HG03108 (cell line): ENCODE data around the gene SLC6A1.
"Not testable (repeated sequence)": the region's sequence is repeated elsewhere in the genome, so short reads cannot be mapped to it uniquely, and the experiment has no call there.

ENCODE experiments used
- ATAC-seq: cut with Tn5 transposase; IDR thresholded peaks from one replicate; pipeline ENCODE4 v1.9.1; 2021; ENCODE audit warnings: moderate library complexity; ENCODE audit not compliant: unreplicated experiment

SLC6A1 gene

GRCh38 chr3:11057655-11058054 is 65.1 kb downstream of the SLC6A1 start:
- ATAC-seq = no peak

DNA sequence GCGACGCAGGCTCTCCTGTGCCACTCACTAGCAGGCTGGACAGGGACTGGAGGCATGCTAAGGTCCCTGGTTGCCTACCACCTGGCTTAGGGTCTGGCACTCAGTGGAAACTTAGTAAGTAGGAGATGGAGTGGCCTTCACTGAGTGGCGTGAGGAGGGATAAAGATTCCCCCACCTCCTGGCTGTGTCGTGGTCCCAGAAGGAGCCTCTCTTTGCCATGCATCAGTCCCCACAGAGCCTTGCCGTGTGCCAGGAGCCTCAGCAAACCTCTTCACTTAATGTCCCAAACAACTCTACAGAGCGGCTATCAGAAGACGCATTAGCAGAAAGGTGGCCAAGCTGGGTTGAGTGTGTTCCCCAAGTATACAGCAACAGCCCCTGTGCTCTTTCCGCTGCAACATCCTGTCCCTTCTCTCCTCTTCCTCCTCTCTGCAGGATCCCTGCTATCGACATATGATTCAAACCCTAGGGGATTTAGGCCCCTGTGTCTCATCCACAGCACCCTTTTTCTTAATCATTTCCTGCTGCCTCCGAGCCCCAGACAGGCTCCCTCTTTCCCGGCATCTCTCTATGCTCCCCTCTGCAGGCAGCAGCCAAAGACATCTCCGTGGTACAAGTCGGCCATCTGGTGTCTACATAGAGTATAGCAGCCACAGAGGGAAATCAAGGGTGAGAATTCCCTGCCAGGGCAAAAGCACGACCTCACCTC is 66.7 kb downstream of the SLC6A1 start:
- no peak for ATAC-seq

GRCh38 chr3:11059799-11060115 is 67.2 kb downstream of the SLC6A1 start:
- no peak for ATAC-seq

DNA sequence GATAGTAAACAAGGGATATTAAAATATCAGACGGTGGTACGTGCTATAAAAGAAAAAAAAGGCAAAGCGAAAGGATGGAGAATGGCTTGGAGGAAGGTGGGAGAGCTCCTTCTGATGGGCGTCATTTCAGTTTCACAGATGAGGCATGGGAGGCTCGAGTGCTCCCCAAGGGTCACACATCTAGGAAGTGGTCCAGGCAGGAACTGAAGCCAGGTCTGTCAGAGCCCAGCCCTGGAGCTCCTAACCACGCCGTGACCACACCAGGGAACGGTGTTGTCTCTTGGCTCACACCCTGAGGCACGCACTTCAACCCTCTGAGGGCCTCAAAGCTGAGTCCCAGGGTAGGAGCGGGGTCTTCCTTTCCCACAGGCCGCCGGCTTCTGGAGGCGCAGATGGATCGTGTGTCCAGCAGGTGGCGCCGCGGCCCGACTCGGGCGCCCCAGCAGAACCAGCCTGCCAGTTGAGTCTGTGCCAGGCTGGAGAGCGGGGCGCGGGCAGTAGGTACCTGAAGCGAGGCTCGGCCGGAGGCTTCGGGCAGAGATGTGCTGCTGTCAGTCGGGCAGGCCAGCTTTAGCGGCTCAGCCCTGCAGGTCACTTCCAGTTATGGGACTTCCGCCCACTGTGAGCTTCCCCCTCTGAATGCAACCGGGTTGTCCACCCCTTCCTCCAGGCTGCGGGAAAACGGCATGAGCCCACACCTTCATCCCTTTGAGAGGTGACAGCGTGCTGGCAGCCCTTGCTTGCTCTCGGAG is 68.1 kb downstream of the SLC6A1 start:
- ATAC-seq = no peak

GRCh38 chr3:11061268-11061871 is 68.8 kb downstream of the SLC6A1 start:
- ATAC-seq = not testable (repeated sequence)

DNA sequence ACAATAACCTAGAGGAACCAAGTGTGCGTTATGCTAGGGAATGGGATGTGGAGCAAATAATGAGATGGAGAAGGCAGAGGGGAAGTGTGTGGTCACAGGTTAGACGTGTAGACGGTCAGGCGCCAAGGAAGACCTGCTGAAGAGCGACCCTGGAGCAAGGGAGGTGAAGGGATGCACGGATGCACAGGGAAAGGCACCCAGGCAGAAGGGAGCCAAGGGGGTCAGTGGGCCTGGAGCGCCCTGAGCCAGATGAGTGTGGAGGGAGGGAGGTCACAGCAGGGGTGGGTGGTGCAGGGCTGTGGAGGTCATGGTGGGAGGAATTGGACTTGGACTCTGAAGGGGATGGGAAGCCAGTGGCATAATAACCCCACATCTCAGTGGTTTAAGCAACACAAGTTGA is 70.2 kb downstream of the SLC6A1 start:
- no peak for ATAC-seq

DNA sequence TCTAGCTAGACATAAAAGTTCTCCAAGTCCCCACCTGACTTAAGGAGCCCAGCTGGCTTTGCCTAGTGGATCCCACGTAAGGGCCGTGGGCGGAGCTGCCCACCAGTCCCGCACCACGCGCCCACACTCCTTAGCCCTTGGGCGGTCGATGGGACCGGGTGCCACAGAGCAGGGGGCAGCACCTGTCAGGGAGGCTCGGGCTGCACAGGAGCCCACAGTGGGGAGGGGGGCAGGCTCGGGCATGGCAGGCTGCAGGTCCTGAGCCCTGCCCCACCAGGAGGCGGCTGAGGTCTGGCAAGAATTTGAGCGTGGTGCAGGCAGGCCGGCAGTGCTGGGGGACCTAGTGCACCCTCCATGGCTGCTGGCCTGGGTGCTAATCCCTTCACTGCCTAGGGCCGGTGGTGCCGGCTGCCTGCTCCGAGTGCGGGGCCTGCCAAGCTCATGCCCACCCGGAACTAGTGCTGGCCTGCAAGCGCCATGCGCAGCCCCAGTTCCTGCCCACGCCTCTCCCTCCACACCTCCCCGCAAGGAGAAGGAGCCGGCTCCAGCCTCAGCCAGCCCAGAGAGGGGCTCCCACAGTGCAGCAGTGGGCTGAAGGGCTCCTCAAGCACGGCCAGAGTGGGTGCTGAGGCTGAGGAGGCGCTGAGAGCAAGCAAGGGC is 78.7 kb downstream of the SLC6A1 start:
- no peak for ATAC-seq

DNA sequence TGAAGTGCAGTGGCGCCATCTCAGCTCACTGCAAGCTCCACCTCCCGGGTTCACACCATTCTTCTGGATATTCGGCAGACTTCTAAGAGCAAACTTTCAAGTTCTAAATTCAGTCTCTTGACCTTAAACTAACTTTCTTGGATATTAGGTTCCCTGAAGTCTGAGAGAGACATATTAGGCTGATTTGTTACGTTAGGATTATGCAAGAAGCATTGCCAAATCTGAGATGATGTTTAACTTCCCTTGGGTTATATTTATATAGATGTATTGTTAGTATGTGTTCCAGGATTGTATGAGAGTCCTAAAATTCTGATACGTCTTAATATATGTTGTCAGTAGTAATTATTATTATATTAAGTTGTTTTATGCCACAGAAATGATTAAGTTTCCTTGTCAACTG is 80.1 kb downstream of the SLC6A1 start:
- ATAC-seq = no peak

DNA sequence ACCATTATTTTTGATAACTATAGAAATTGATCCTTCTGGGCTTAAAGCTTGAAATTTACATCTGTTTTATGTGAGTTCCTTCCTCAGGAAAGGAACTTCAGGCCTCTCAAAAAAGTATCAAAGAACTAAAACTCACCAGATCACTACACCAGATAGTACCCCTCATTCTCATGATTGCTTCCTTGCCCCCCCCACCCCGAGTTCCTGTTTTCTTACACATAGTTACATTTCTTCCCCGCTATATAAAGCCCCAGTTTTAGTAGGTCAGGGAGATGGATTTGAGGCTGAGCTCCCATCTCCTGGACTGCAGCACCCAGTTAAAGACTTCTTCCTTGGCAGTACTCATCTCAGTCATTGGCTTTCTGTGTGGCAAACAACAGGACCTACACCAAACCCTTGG is 81.5 kb downstream of the SLC6A1 start:
- no peak for ATAC-seq

GRCh38 chr3:11074451-11074850 is 81.9 kb downstream of the SLC6A1 start:
- no peak for ATAC-seq

DNA sequence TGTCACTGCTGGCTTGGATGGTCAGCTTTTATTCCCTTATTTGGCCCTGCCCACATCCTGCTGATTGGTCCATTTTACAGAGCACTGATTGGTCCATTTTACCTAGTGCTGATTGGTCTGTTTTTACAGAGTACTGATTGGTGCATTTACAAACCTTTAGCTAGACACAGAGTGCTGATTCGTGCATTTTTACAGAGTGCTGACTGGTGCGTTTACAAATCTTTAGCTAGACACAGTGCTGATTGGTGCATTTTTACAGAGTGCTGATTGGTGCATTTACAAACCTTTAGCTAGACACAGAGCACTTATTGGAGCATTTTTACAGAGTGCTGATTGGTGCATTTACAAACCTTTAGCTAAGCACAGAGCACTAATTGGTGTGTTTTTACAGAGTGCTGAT is 82.6 kb downstream of the SLC6A1 start:
- not testable (repeated sequence) for ATAC-seq

DNA sequence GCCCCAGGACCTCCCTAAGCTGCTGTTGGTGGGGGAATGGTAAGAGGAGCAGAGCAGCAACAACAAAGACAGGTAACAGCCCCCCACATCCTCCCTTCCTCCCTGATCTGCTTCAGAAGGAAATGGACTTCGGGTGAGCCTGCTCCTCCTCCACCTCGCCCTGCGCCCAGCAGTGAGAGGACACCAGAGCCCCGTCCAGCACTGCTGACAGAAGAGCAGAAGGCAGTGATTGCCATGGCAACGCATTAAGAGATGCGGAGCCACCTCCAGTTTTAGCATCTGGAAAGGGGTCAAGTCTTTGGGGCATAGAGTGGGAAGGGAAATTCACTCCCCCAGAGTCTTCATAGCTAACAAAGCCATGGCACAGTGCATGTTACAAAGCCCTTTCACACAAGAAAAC is 84.2 kb downstream of the SLC6A1 start:
- no peak for ATAC-seq

DNA sequence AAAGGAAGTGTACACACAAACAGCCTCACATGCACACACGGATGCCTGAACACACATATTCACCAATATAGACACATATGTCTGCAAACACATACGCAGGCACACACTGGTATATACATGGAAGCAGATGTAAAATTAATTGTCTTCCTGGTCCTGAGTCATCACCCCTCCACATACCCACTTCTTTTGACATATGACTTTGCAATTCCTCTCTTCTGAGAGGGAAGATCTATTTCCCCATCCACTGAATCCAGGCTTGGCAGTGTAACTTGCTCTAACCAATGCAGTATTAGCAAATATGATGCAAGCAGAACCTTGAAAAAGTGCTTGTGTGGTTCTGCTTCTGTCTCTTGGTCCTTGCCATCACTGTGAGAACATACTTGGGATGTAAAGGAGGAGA is 84.9 kb downstream of the SLC6A1 start:
- no peak for ATAC-seq

DNA sequence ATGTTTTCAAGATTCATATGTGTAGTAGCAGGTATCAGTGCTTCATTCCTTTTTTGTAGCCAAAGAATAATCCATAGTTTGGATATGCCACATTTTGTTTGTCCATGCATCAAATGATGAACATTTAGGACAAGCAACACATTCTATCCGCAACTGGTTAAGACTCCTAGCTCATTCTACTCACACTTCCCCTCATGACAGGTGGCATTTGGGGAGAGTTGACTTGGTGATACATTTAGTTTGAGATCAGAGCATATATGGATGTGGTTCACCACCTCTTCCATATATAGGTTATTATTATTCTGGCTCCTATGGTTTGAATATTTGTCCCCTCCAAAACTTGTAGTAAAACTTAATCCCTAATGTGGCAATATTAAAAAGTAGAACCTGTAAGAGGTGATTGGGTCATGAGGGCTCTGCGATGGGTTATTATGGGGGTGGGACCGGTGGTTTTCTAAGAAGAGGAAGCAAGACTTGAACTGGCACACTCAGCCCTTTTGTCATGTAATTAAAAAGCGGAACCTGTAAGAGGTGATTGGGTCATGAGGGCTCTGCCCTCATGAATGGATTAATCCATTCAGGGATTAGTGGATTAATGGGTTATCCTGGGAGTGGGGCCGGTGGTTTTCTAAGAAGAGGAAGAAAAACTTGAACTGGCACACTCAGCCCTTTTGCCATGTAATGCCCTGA is 86.4 kb downstream of the SLC6A1 start:
- no peak for ATAC-seq

DNA sequence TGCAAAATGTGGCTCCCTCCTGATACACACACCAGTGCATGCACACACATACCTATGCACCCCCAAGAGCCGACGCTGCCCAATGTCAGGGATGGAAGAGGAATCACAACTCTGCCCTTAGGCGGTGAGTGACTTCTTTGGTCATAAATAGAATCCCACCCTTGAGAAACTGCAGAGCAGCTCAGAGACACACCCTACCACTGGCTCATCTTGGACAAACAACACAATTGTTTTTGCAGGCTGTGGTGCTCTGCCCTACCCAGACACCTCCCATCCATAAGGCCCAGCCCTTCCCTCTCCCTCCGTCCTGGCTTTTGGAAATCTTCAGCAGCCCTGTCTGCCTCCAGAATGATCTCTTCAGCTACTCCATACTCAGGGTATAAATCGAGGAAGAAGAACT is 87.9 kb downstream of the SLC6A1 start:
- ATAC-seq = no peak

- ATAC-seq = no peak
Measured at GRCh38 chr3:11084098-11084497, 91.5 kb downstream of the SLC6A1 start.

GRCh38 chr3:11084677-11085076 is 92.1 kb downstream of the SLC6A1 start:
- ATAC-seq = no peak

DNA sequence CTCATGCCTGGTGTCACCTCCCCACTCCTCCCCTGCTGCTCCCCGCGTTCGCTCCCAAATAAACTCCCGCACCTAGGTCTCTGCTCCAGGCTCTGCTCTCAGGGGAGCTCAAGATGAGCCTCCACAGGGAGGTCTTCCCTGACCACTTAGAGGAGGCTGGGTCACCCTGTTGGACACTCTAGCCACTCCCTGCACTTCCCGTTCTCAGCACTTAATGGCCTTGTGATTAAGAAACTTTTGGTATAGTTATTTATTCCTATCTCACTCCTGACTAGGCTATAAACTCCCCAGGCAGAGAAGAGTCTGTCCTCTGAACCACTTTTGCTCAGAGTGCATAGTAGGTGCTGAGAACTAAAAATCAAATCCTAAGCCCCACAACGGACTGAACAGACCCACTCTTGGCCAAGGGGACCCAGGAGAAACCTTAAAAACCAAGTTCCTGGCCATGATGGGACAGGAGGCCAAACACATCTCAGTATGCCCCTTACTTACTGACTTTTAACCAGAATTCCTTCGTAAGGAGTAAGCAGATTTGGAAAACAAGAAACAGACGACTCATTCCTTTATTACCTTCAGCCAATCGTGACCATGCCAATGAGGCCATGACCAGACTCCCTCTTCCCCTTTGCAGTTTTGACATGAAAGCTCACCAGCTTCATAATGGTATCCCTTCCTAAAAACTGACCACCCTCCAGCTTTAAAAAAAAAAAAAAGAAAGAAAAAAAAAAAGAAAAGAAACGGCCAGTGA is 92.7 kb downstream of the SLC6A1 start:
- ATAC-seq = no peak

DNA sequence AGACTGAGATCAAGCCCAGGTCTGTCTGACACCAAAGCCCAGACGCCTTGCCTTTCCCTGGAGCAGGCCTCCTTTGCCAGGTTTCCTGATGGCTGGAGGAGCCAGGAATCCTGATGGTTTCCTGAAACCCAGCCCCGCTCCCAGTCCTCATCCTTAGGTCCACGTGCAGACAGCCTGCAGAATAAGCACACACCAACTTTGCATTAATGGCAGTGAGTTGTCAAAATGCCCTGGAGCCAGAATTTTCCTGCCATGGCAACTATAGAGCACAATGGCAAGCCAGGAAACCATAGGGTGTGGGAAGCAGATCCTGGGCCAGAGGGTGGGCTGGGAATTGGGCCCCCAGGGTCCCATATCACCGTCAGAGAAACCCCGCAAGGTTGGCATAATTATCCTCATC is 94.3 kb downstream of the SLC6A1 start:
- no peak for ATAC-seq

DNA sequence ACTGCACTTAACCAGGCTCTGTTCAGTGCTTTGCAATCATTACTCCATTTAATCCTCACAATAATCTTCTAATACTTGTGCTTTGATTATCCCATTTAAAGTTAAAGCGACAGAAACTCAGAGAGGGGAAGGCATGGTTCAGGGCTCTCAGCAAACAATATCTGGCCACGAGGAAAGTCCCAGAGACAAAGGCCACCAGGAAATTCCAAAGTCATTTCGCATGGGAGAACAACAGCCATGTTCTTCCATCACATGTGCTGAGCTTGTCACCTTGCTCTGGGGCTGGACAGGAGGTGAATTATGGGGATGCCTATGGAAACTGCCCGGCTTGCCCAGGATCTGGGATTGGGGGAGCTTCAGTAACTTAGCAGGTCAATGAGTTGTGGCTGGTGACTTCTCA is 95.5 kb downstream of the SLC6A1 start:
- ATAC-seq = no peak

- no peak for ATAC-seq
Measured at GRCh38 chr3:11088831-11089230, 96.3 kb downstream of the SLC6A1 start.
